Activated CD4-positive, alpha-beta memory T cell treated with anti-CD3 and anti-CD28 coated beads, Interleukin-2, amount 10 ng/mL, durations not matched to agents 7 days and 5 days (primary cell): ENCODE measurements around the gene TYMS. TPM values are rescaled to one million over a fixed set of nuclear protein-coding genes. Genes with fewer than 3 reads are reported as not detected.
A peak's percentile ranks its signal among the peaks of the same experiment; 100 is the strongest.
"Not testable (repeated sequence)": the region's sequence is repeated elsewhere in the genome, so short reads cannot be mapped to it uniquely, and the experiment has no call there.

Experiments used
- CTCF ChIA-PET: fragments of 350-600 bp; sonication (Branson Sonifier 250); formaldehyde crosslinking; loops from one replicate; lab custom pipeline; 2021; ENCODE audit warnings: antibody characterized with exemption, inconsistent platforms; lab: Charles Lee
- POLR2A ChIA-PET: fragments of 350-600 bp; sonication (Branson Sonifier 250); formaldehyde crosslinking; loops from one replicate; lab custom pipeline; 2021; ENCODE audit warnings: antibody characterized with exemption; lab: Charles Lee
- DNase-seq: peaks from one replicate; pipeline ENCODE4 v3.0.0-alpha.2; 2020
- H3K27ac Mint-ChIP-seq: one replicate; pipeline ENCODE4 v1.8.0; 2021; ENCODE audit warnings: mild to moderate bottlenecking, mixed read lengths
- H3K27me3 Mint-ChIP-seq: one replicate; pipeline ENCODE4 v1.8.0; 2021; ENCODE audit warnings: mixed read lengths
- H3K36me3 Mint-ChIP-seq: one replicate; pipeline ENCODE4 v1.8.0; 2021; ENCODE audit warnings: low read depth, mixed read lengths
- H3K4me1 Mint-ChIP-seq: one replicate; pipeline ENCODE4 v1.8.0; 2021; ENCODE audit warnings: mixed read lengths
- H3K4me3 Mint-ChIP-seq: one replicate; pipeline ENCODE4 v1.8.0; 2021; ENCODE audit warnings: mild to moderate bottlenecking, mixed read lengths
- H3K9me3 Mint-ChIP-seq: one replicate; pipeline ENCODE4 v1.8.0; 2021; ENCODE audit warnings: mixed read lengths
- total RNA-seq, 2 experiments: library from RNA; stranded (reverse); gene quantifications; one replicate each; pipeline ENCODE4 v1.2.3, GENCODE V29; 2021

TYMS gene
- total RNA-seq, 2 experiments from 2014 or later, result 279 to 288 TPM

DNA sequence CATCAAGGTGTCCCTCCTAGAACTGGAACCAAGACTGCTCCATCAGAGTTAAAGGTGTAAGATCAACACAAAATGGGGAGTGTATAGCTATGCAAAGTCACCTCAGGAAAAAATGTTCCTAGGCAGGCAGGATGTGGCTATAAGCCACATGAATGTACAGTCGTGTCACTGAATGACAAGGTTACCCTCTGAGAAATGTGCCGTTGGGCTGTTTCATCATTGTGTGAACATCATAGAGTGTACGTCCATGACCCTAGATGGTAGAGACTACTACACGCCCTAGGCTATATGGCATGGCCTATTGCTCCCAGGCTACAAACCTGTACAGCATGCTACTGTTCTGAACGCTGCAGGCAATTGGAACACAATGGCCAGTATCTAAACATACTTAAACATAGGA is 24.5 kb downstream of the TYMS start:
- peak overlapping the region; percentile 28 for H3K4me3 Mint-ChIP-seq
- CTCF ChIA-PET, result interaction anchor here (0.7 to 2.2 kb wide), 6 partner anchors 16 to 149 kb away, joined by 3 to 11 read pairs (median 6); partner anchors contain the start of gene TYMS

DNA sequence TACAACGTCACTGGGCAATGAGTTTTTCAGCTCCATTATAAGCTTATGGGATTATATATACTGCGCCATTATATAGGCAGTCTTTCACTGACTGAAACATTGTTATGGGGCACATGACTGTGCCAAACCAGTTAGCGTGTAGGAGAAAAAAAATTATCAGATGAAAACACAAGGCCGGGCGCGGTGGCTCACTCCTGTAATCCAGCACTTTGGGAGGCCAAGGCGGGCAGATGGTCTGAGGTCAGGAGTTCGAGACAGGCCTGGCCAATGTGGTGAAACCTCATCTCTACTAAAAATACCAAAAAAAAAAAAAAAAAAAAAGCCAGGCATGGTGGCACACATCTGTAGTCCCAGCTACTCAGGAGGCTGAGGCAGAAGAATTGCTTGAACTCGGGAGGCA is 25.0 kb downstream of the TYMS start:
- not testable (repeated sequence) for H3K9me3 Mint-ChIP-seq, DNase-seq, H3K27me3 Mint-ChIP-seq, H3K4me3 Mint-ChIP-seq
- H3K36me3 Mint-ChIP-seq, result peaks cover 72% of the 10 kb centered on the region
- H3K27ac Mint-ChIP-seq, result peak overlapping the region; percentile 90
- POLR2A ChIA-PET, result interaction anchor here (1.1 to 11.9 kb wide), 7 partner anchors 9 to 131 kb away, joined by 3 to 144 read pairs (median 6); partner anchors contain the start of genes ENOSF1 and TYMS
- H3K4me1 Mint-ChIP-seq, result peaks cover 34% of the 10 kb centered on the region
- CTCF ChIA-PET, result interaction anchor here (0.6 to 2.2 kb wide), 7 partner anchors 16 to 49 kb away, joined by 3 to 11 read pairs (median 4); partner anchors contain the start of genes ENOSF1 and TYMS

More for the DNA sequence above, 24.5 kb downstream of the TYMS start:
- H3K36me3 Mint-ChIP-seq, result peaks cover 72% of the 10 kb centered on the region
- no peaks in the 10 kb centered on the region for H3K9me3 Mint-ChIP-seq
- peak; percentile 82 for DNase-seq
- peaks cover 36% of the 10 kb centered on the region for H3K4me1 Mint-ChIP-seq
- H3K27me3 Mint-ChIP-seq, result no peaks in the 10 kb centered on the region
- POLR2A ChIA-PET, result interaction anchor here (0.8 to 11.9 kb wide), 13 partner anchors 9 to 150 kb away, joined by 3 to 144 read pairs (median 5); partner anchors contain the start of genes ENOSF1 and TYMS
- peak overlapping the region; percentile 90 for H3K27ac Mint-ChIP-seq

DNA sequence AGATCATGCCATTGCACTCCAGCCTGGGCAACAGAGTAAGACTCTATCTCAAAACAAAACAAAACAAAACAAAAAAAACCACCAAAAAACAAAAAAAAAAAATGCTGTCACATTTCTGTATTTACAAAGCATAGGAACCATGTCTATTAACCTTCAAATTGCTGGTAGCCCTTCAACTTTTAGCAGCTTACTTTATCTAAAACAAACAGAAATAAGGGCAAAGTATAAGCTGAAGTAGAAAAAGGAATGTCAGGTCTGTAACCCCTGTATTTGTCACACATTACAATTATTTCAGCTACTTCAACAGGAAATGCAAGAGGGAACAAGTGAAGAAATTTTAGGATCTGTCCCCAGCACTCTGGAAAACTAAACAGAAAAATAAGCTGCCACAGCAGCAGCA is 25.4 kb downstream of the TYMS start:
- H3K36me3 Mint-ChIP-seq, result peaks cover 74% of the 10 kb centered on the region
- CTCF ChIA-PET, result interaction anchor here (0.6 to 2.2 kb wide), 7 partner anchors 16 to 148 kb away, joined by 3 to 11 read pairs (median 4); partner anchors contain the start of genes ENOSF1 and TYMS

DNA sequence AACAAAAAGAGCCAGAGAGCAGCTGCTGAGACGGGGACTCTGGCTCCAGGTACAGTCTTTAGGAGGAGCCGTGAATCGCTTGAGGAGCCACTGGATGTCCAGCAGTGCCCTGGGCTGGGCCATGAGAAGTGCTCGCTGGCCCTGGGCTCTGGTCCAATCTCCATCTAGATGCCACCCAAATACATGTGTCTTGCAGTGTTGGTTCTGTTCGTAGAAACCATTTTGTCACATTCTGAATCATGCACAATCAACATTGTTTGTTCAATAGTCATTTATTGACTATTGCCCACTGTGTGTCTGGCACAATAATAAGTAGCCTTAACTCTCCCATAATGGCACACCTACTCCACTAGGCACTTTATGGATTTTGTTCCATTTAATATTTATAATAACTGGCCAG is 26.1 kb downstream of the TYMS start:
- Mint-ChIP-seq H3K4me1 (peaks cover 31% of the 10 kb centered on the region), H3K9me3 (no peaks in the 10 kb centered on the region), H3K27me3 (no peaks in the 10 kb centered on the region), H3K36me3 (peaks cover 70% of the 10 kb centered on the region), H3K27ac (peak overlapping the region; percentile 90), H3K4me3 (no peak overlapping the region)
- ChIA-PET CTCF (interaction anchor here (0.6 to 1.1 kb wide), 3 partner anchors 28 to 147 kb away, joined by 3 to 4 read pairs (median 4); no protein-coding TSS in a partner anchor), POLR2A (interaction anchor here (1.1 to 11.9 kb wide), 5 partner anchors 10 to 130 kb away, joined by 3 to 144 read pairs (median 6); partner anchors contain the start of genes ENOSF1 and TYMS)
- DNase-seq, result no peak

More for the DNA sequence above, 25.4 kb downstream of the TYMS start:
- no peaks in the 10 kb centered on the region for H3K9me3 Mint-ChIP-seq
- H3K4me3 Mint-ChIP-seq, result no peak overlapping the region
- POLR2A ChIA-PET, result interaction anchor here (1.1 to 11.9 kb wide), 7 partner anchors 9 to 130 kb away, joined by 3 to 144 read pairs (median 6); partner anchors contain the start of genes ENOSF1 and TYMS
- peaks cover 32% of the 10 kb centered on the region for H3K4me1 Mint-ChIP-seq
- H3K27ac Mint-ChIP-seq, result peak overlapping the region; percentile 90
- no peaks in the 10 kb centered on the region for H3K27me3 Mint-ChIP-seq
- no peak for DNase-seq

DNA sequence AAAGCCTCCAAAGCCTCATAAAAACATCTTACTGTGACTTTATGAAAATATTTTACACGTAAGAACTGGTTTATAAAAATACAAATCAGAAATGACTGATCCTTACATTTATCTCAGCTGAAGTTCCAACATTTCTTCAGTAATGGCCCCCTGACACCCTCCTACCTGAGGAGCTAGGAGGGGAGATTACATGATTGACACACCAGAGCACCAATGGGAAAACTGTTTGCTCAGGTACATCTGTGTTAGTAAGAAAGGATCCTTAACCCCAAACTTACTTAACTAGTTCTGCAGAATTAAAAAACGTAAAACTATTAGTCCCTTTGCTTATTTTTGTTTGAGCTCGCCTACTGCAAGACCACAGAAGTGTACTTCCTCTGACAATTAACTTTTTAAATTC is 28.0 kb downstream of the TYMS start:
- POLR2A ChIA-PET, result interaction anchor here (1.1 kb wide), 1 partner anchor 417 kb away, joined by 3 read pairs; no protein-coding TSS in a partner anchor
- no peak overlapping the region for H3K4me3 Mint-ChIP-seq

DNA sequence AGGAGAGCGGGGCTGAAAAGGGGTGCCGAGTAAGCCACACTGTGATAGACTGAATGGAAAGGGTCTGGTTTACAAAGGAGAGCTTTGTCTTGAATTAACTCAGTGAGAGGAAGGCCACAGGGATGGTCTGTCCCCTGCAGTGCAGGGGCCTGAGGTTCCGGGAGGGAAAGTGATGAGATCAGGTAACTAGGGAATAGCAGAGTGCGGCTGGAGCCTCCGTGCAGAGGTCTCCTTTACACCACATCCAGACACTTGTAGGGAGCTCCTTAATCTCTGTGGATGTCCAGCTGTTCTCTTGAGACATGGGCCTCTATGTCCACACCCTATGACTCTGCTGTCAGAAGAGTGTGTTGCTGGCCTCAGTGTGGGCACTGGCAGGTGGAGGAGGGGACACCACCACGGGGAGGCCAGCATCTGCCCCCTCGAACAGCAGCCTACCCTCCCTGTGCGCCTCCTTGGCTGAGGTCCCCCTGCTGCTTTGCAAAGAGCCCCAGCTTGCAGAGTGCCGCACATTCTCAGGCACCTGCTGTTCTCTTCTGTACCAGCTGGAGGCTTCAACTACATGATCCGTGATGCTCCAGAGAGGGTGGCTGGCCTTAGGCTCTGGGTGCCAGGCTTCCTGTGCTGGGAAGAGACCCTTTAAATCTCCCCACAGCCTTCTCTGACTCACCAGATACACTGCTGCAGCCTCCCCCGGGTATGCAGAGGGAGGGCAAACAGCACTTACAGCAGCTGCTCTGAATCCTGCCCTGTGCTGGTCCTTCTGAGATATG is 29.1 kb downstream of the TYMS start:
- H3K4me3 Mint-ChIP-seq, result no peak overlapping the region
- peaks cover 62% of the 10 kb centered on the region for H3K36me3 Mint-ChIP-seq
- ChIA-PET POLR2A (interaction anchor here (0.8 to 1.6 kb wide), 5 partner anchors 12 to 418 kb away, joined by 3 to 6 read pairs (median 3); partner anchors contain the start of gene ENOSF1), CTCF (interaction anchor here (0.8 to 1.5 kb wide), 2 partner anchors 24 to 146 kb away, joined by 3 to 6 read pairs; no protein-coding TSS in a partner anchor)
- DNase-seq, result no peak
- H3K9me3 Mint-ChIP-seq, result no peaks in the 10 kb centered on the region
- peaks cover 21% of the 10 kb centered on the region for H3K4me1 Mint-ChIP-seq
- no peaks in the 10 kb centered on the region for H3K27me3 Mint-ChIP-seq
- H3K27ac Mint-ChIP-seq, result no peak overlapping the region

More for the DNA sequence above, 28.0 kb downstream of the TYMS start:
- Mint-ChIP-seq H3K9me3 (no peaks in the 10 kb centered on the region), H3K36me3 (peaks cover 64% of the 10 kb centered on the region), H3K27me3 (no peaks in the 10 kb centered on the region), H3K27ac (no peak overlapping the region), H3K4me1 (peaks cover 29% of the 10 kb centered on the region)
- no peak for DNase-seq
- CTCF ChIA-PET, result interaction anchor here (1.5 kb wide), 1 partner anchor 147 kb away, joined by 6 read pairs; no protein-coding TSS in a partner anchor

DNA sequence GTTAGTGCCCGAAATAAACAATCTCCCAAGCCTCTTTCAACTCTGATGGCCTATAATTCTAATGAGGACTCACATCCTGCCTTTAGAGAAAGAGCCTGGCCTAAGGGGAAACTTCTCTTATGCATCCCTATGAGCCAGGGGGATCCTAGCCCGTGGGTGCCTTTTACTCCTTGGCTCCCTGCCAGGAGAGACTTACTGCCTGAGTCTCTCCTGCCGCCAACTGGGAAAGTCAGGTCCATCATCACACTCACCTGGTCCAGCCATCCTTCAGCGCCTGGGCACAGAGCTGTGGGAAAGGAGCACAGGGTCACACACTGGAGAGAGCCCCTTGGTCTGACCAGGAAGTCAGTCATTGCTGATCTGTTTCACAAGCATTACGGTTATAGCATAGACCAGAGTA is 30.9 kb downstream of the TYMS start:
- Mint-ChIP-seq H3K27ac (no peak overlapping the region), H3K4me3 (no peak overlapping the region), H3K36me3 (peaks cover 60% of the 10 kb centered on the region), H3K9me3 (no peaks in the 10 kb centered on the region), H3K27me3 (no peaks in the 10 kb centered on the region), H3K4me1 (peaks cover 12% of the 10 kb centered on the region)
- CTCF ChIA-PET, result interaction anchor here (1.4 kb wide), 1 partner anchor 142 kb away, joined by 3 read pairs; no protein-coding TSS in a partner anchor
- DNase-seq, result no peak
- POLR2A ChIA-PET, result no interaction called here

DNA sequence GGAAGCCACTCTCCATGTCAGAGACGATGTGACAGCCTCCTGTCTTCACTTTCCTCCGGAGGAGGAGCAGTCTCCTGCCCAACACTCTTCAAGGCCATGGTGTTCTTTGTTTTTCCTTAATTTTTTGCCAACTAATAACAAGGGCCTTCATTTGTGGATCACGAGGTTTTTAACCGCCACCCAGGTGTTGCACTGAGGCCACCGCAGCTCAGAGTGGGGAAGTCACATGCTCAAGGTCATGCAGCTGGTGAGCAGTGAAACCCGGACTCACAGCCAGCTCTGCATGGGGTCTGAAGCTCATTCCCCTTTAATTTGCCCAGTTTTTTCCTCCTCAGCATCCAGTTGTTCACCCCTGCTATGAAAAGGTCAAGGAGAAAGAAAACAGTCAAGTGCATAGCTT is 35.4 kb downstream of the TYMS start:
- ChIA-PET POLR2A (interaction anchor here (1.2 to 2.2 kb wide), 3 partner anchors 10 to 17 kb away, joined by 3 to 7 read pairs (median 4); no protein-coding TSS in a partner anchor), CTCF (interaction anchor here (0.9 to 1.0 kb wide), 2 partner anchors 10 to 20 kb away, joined by 3 to 4 read pairs; partner anchors contain the start of gene ENOSF1)
- no peaks in the 10 kb centered on the region for H3K9me3 Mint-ChIP-seq
- H3K4me1 Mint-ChIP-seq, result peaks cover 10% of the 10 kb centered on the region
- DNase-seq, result no peak
- no peaks in the 10 kb centered on the region for H3K27me3 Mint-ChIP-seq
- no peak overlapping the region for H3K27ac Mint-ChIP-seq
- H3K4me3 Mint-ChIP-seq, result no peak overlapping the region
- H3K36me3 Mint-ChIP-seq, result peaks cover 41% of the 10 kb centered on the region

DNA sequence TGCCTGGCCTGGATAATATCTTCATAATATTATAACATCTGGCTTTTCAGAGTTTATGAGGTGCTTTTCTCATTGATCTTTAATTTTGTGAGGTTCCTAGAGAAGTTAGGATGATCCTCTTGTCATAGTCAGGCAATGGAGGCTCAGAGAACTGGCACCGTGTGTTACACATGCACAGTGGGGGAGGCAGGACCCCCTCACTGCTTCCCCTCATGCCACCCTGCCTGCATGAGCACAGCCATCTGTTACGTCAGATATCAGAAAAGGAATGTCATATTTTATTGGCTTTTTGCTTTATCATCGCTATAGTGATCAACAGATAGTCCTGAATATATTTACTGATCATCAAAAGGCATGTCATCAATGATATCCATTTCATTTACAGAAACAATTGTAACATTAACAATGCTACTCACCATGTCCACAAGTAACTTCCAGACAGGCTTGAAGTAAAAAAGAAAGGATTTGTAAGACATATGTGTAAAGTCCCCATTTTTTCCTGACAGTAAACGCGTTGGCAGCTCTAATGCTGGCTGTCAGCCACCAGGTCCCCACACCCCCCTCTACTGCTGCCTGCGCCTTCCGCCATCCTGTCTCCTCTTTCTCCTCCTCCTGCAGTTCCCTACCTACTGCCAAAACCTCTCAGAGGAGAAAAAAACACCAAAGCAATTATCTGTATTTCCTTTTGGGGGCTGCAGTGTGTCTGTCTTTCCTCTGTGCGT is 36.2 kb downstream of the TYMS start:
- Mint-ChIP-seq H3K4me1 (peaks cover 12% of the 10 kb centered on the region), H3K36me3 (peaks cover 38% of the 10 kb centered on the region), H3K27me3 (no peaks in the 10 kb centered on the region), H3K27ac (peak overlapping the region; percentile 21), H3K9me3 (no peaks in the 10 kb centered on the region), H3K4me3 (no peak overlapping the region)
- ChIA-PET CTCF (interaction anchor here (1.0 kb wide), 1 partner anchor 9 kb away, joined by 4 read pairs; no protein-coding TSS in a partner anchor), POLR2A (interaction anchor here (1.2 to 2.2 kb wide), 3 partner anchors 11 to 17 kb away, joined by 3 to 7 read pairs (median 4); no protein-coding TSS in a partner anchor)
- no peak for DNase-seq

DNA sequence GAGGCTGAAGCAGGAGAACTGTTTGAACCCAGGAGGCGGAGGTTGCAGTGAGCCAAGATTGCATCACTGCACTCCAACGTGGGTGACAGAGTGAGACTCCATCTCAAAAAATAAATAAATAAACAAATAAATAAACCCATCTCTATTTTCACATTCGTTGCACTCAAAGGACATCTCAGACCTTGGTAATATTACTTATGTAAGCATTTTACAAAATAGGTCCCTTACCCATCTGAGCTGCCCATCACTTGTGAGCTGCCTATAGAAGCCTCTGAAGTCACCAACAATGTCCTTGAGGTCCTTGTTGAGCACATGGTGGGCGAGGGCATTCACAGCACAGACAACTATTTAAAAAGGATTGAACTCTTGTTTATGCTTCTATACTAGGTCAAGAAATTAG is 39.6 kb downstream of the TYMS start:
- H3K4me3 Mint-ChIP-seq, result no peak overlapping the region
- H3K4me1 Mint-ChIP-seq, result peaks cover 14% of the 10 kb centered on the region
- H3K36me3 Mint-ChIP-seq, result peaks cover 31% of the 10 kb centered on the region
- H3K27ac Mint-ChIP-seq, result no peak overlapping the region
- no peaks in the 10 kb centered on the region for H3K9me3 Mint-ChIP-seq
- H3K27me3 Mint-ChIP-seq, result no peaks in the 10 kb centered on the region
- CTCF ChIA-PET, result interaction anchor here (1.4 to 1.7 kb wide), 2 partner anchors 16 to 73 kb away, joined by 4 to 5 read pairs; partner anchors contain the start of gene ENOSF1
- POLR2A ChIA-PET, result interaction anchor here (1.0 to 1.9 kb wide), 2 partner anchors 16 to 38 kb away, joined by 3 to 7 read pairs; no protein-coding TSS in a partner anchor
- no peak for DNase-seq

DNA sequence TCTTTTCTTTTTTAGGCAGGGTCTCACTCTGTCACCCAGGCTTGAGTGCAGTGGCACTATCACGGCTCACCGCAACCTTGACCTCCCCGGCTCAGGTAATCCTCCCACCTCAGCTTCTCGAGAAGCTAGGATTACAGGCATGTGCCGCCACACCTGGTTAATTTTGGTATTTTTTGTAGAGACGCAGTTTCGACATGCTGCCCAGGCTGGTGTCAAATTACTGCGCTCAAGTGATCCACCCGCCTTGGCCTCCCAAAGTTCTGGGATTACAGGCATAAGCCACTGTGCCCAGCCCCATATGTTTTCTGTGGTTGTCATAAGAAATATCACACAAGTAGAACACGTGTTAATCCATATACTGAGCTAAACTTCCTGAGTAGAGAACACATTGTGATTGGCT is 40.3 kb downstream of the TYMS start:
- DNase-seq, result no peak
- POLR2A ChIA-PET, result interaction anchor here (1.6 to 1.9 kb wide), 2 partner anchors 15 to 17 kb away, joined by 3 to 7 read pairs; no protein-coding TSS in a partner anchor

More for the DNA sequence above, 40.3 kb downstream of the TYMS start:
- H3K27ac Mint-ChIP-seq, result no peak overlapping the region
- H3K27me3 Mint-ChIP-seq, result no peaks in the 10 kb centered on the region
- no peak overlapping the region for H3K4me3 Mint-ChIP-seq
- no peaks in the 10 kb centered on the region for H3K9me3 Mint-ChIP-seq
- H3K36me3 Mint-ChIP-seq, result peaks cover 31% of the 10 kb centered on the region
- H3K4me1 Mint-ChIP-seq, result peaks cover 13% of the 10 kb centered on the region
- CTCF ChIA-PET, result interaction anchor here (0.7 to 1.7 kb wide), 3 partner anchors 13 to 141 kb away, joined by 3 to 5 read pairs (median 3); no protein-coding TSS in a partner anchor
